ENCODE measurements around the gene ADRB2. TPM values are rescaled to one million over a fixed set of nuclear protein-coding genes. Genes with fewer than 3 reads are reported as not detected.

ADRB2 gene
- total RNA-seq, 1 experiment from 2014 or later, result 1.0 TPM

DNA sequence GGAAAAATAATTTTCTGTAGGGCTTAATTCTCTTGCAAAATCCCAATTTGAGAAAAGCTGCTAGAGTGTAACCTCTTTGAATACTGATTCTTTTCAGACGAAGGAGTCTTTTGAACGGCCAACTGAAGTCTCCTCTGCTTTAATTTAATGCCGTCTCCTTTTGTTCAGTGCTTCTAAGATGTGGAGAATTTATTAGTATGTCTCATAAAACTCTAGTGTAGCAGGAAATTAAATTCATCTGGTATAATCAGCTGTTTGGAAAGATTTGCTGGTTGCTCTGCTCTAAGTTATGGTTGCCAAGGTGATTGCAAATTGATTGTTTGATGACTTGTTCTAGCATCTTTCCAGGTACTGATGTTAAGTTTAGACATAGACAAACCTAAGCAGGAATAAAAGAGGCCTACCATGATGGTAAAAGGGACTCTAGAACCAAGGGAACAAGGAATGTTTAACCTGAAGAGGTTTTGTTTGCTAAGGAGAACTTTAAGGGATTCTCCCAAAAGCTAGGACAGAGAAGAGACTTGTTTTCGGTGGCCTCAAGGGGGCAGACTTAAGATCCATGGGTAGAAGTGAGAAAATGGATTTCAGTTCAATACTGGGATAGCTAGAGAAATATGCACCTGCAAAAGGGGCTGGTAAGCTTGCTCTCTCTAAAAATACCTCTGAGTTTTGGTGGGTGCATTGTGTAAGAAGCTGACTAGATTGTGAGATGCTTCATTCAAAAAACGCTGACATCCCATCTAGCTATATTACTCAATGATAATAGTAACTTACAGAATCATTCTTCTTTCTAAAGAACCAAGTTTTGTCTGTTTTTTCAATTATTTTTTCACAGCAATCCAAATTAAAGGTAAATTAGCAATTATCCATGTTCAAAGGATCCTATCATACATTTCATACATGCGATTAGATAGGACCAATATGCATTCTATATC is 5.7 kb upstream of the ADRB2 start:
- in situ Hi-C loops (cut with HindIII; ENCODE audit: low pct_unique_long_range_greater_than_20kb, low sequenced_read_pairs) (no loop called here), intact Hi-C loops (cut with micrococcal nuclease; ENCODE audit: unreplicated experiment) (loop anchor here (10.0 kb wide), 3 partner anchors 174 to 294 kb away; no protein-coding TSS in a partner anchor)
- no peaks in the 10 kb centered on the region; the same call in 1 of the 2 replicates for H3K36me3 ChIP-seq (ENCODE audit: control insufficient read depth, insufficient read depth, low read length)
- peak; percentile 83 for ATAC-seq
- H3K4me1 ChIP-seq (ENCODE audit: control insufficient read depth, insufficient read depth, low read length), result no peaks in the 10 kb centered on the region
- no peak for TF ChIP-seq SIN3A (IDR thresholded peaks at IDR 0.05; ENCODE audit: borderline replicate concordance, insufficient read depth, low read depth, low read length)
- TF ChIP-seq, protein P1, sequence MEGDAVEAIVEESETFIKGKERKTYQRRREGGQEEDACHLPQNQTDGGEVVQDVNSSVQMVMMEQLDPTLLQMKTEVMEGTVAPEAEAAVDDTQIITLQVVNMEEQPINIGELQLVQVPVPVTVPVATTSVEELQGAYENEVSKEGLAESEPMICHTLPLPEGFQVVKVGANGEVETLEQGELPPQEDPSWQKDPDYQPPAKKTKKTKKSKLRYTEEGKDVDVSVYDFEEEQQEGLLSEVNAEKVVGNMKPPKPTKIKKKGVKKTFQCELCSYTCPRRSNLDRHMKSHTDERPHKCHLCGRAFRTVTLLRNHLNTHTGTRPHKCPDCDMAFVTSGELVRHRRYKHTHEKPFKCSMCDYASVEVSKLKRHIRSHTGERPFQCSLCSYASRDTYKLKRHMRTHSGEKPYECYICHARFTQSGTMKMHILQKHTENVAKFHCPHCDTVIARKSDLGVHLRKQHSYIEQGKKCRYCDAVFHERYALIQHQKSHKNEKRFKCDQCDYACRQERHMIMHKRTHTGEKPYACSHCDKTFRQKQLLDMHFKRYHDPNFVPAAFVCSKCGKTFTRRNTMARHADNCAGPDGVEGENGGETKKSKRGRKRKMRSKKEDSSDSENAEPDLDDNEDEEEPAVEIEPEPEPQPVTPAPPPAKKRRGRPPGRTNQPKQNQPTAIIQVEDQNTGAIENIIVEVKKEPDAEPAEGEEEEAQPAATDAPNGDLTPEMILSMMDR (IDR thresholded peaks at IDR 0.05), result peak; percentile 75
- TF ChIP-seq POLR2AphosphoS5 (IDR thresholded peaks at IDR 0.05; ENCODE audit: low read depth, low read length), result no peak
- TF ChIP-seq TCF7L2 (IDR thresholded peaks at IDR 0.05; ENCODE audit: low read depth, low read length), result no peak
- TF ChIP-seq, protein P2, sequence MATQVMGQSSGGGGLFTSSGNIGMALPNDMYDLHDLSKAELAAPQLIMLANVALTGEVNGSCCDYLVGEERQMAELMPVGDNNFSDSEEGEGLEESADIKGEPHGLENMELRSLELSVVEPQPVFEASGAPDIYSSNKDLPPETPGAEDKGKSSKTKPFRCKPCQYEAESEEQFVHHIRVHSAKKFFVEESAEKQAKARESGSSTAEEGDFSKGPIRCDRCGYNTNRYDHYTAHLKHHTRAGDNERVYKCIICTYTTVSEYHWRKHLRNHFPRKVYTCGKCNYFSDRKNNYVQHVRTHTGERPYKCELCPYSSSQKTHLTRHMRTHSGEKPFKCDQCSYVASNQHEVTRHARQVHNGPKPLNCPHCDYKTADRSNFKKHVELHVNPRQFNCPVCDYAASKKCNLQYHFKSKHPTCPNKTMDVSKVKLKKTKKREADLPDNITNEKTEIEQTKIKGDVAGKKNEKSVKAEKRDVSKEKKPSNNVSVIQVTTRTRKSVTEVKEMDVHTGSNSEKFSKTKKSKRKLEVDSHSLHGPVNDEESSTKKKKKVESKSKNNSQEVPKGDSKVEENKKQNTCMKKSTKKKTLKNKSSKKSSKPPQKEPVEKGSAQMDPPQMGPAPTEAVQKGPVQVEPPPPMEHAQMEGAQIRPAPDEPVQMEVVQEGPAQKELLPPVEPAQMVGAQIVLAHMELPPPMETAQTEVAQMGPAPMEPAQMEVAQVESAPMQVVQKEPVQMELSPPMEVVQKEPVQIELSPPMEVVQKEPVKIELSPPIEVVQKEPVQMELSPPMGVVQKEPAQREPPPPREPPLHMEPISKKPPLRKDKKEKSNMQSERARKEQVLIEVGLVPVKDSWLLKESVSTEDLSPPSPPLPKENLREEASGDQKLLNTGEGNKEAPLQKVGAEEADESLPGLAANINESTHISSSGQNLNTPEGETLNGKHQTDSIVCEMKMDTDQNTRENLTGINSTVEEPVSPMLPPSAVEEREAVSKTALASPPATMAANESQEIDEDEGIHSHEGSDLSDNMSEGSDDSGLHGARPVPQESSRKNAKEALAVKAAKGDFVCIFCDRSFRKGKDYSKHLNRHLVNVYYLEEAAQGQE (IDR thresholded peaks at IDR 0.05; ENCODE audit: insufficient read depth in 1 of 2, low read depth in 2 of 2, low read length in 1 of 2), result no peak
- BruUV-seq (replicated peaks), result no TSS peak
- no peaks in the 10 kb centered on the region for H3K9me3 ChIP-seq (ENCODE audit: control insufficient read depth, insufficient read depth, low read depth, low read length)
- no peak for DNase-seq (ENCODE audit: low read depth, low spot score)
- no peaks in the 10 kb centered on the region; the same call in 1 of the 2 replicates for H3K27me3 ChIP-seq (ENCODE audit: control insufficient read depth, insufficient read depth, low read length)
- no peak overlapping the region for H3K4me3 ChIP-seq (ENCODE audit: low read depth in 2 of 2, low read length in 2 of 2)
- no peak overlapping the region for H3K27ac ChIP-seq (ENCODE audit: low read length)
- POLR2A ChIA-PET, result no interaction called here
- CTCF ChIA-PET, result interaction anchor here (0.7 kb wide), 5 partner anchors 37 to 579 kb away, joined by 3 to 5 read pairs (median 3); no protein-coding TSS in a partner anchor

DNA sequence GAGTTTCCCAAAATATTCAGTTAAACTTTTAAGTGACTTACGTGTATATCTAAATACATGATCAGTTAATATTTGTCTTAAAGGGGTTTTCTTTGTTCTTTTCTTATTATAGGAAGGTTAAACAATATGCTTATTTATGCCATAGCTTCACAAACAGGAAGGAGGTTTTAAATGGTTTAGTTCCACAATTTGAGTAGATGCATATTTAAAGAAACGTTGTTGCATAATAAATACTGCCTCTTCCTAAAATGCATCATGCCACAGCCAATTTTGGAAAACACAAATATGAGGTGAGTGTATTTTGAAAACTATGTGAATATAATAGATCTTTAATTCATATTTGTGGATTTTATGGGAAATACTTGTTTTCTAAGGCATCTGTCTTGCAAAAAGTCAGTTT is 2.5 kb upstream of the ADRB2 start:
- ATAC-seq, result no peak
- peaks cover 10% of the 10 kb centered on the region; the same call in 1 of the 2 replicates for H3K4me1 ChIP-seq (ENCODE audit: control insufficient read depth, insufficient read depth, low read length)
- intact Hi-C loops (cut with micrococcal nuclease; ENCODE audit: unreplicated experiment), result loop anchor here (10.0 kb wide), 3 partner anchors 171 to 291 kb away; no protein-coding TSS in a partner anchor
- no TSS peak for BruUV-seq (replicated peaks)
- POLR2A ChIA-PET, result no interaction called here
- H3K27me3 ChIP-seq (ENCODE audit: control insufficient read depth, insufficient read depth, low read length), result no peaks in the 10 kb centered on the region; the same call in 1 of the 2 replicates
- no peak overlapping the region for H3K27ac ChIP-seq (ENCODE audit: low read length)
- H3K4me3 ChIP-seq (ENCODE audit: low read depth in 2 of 2, low read length in 2 of 2), result no peak overlapping the region
- no peaks in the 10 kb centered on the region for H3K9me3 ChIP-seq (ENCODE audit: control insufficient read depth, insufficient read depth, low read depth, low read length)
- no peak for DNase-seq (ENCODE audit: low read depth, low spot score)
- in situ Hi-C loops (cut with HindIII; ENCODE audit: low pct_unique_long_range_greater_than_20kb, low sequenced_read_pairs), result no loop called here
- CTCF ChIA-PET, result no interaction called here
- no peak for TF ChIP-seq POLR2AphosphoS5 (IDR thresholded peaks at IDR 0.05; ENCODE audit: low read depth, low read length)
- TF ChIP-seq, protein P2 (IDR thresholded peaks at IDR 0.05; ENCODE audit: insufficient read depth in 1 of 2, low read depth in 2 of 2, low read length in 1 of 2), result no peak
- no peak for TF ChIP-seq SIN3A (IDR thresholded peaks at IDR 0.05; ENCODE audit: borderline replicate concordance, insufficient read depth, low read depth, low read length)
- TF ChIP-seq, protein P1 (IDR thresholded peaks at IDR 0.05), result no peak
- no peak for TF ChIP-seq TCF7L2 (IDR thresholded peaks at IDR 0.05; ENCODE audit: low read depth, low read length)
- no peaks in the 10 kb centered on the region; the same call in 1 of the 2 replicates for H3K36me3 ChIP-seq (ENCODE audit: control insufficient read depth, insufficient read depth, low read length)

Measured in Panc1 (cell line).